EH (cell line): ENCODE measurements around the gene AGMAT.

ENCODE experiments used
- DNase-seq: peaks from one replicate; pipeline ENCODE4 v3.0.0-alpha.2; 2015; ENCODE audit warnings: low read depth

The AGMAT gene

GRCh38 chr1:15524283-15525049 lies 60.4 kb downstream of the AGMAT start:
- DNase-seq, result peak; percentile 96

- no peak for DNase-seq
Observed at GRCh38 chr1:15524021-15524282, 60.9 kb downstream of the AGMAT start, which contains the start of gene CASP9. Gene CASP9 (minus strand): TSS chr1:15524215. CDS start chr1:15524200, 15 bp downstream.

GRCh38 chr1:15523104-15524020 lies 61.5 kb downstream of the AGMAT start:
- no peak for DNase-seq

- no peak for DNase-seq
Observed at GRCh38 chr1:15522551-15522950, 62.3 kb downstream of the AGMAT start.
